Measurements from ENCODE around the gene LSM12.
A peak's percentile ranks its signal among the peaks of the same experiment; 100 is the strongest.
"Not testable (repeated sequence)": the region's sequence is repeated elsewhere in the genome, so short reads cannot be mapped to it uniquely, and the experiment has no call there.

Gene LSM12

GRCh38 chr17:44049294-44050060, 17.0 kb downstream of the LSM12 start:
- no peak for TF ChIP-seq CTCF (conservative IDR thresholded peaks at IDR 0.05; ENCODE audit: low read length)
- H3K4me3 ChIP-seq (ENCODE audit: low read length), result no peak overlapping the region
- no peak for DNase-seq (ENCODE audit: low read depth)

- H3K4me3 ChIP-seq (ENCODE audit: low read length); DNase-seq (ENCODE audit: low read depth): not testable (repeated sequence)
These were observed 19.6 kb downstream of the LSM12 start for GRCh38 chr17:44046893-44047292.

- H3K4me3 ChIP-seq (ENCODE audit: low read length), result no peak overlapping the region
- no peak for DNase-seq (ENCODE audit: low read depth)
- no peak for TF ChIP-seq CTCF (conservative IDR thresholded peaks at IDR 0.05; ENCODE audit: low read length)
These were observed 21.0 kb downstream of the LSM12 start for GRCh38 chr17:44045486-44045885.

GRCh38 chr17:44044071-44044470, 22.4 kb downstream of the LSM12 start:
- TF ChIP-seq CTCF (conservative IDR thresholded peaks at IDR 0.05; ENCODE audit: low read length), result no peak
- DNase-seq (ENCODE audit: low read depth), result peak; percentile 70
- no peak overlapping the region for H3K4me3 ChIP-seq (ENCODE audit: low read length)

- peak; percentile 73 for DNase-seq (ENCODE audit: low read depth)
- TF ChIP-seq CTCF (conservative IDR thresholded peaks at IDR 0.05; ENCODE audit: low read length), result no peak
These were observed 23.2 kb downstream of the LSM12 start for GRCh38 chr17:44043272-44043696.

GRCh38 chr17:44039829-44040635, 26.4 kb downstream of the LSM12 start:
- no peak overlapping the region for H3K4me3 ChIP-seq (ENCODE audit: low read length)
- DNase-seq (ENCODE audit: low read depth), result peak; percentile 35
- TF ChIP-seq CTCF (conservative IDR thresholded peaks at IDR 0.05; ENCODE audit: low read length), result no peak

More at GRCh38 chr17:44043272-44043696, 23.2 kb downstream of the LSM12 start:
- no peak overlapping the region for H3K4me3 ChIP-seq (ENCODE audit: low read length)

- TF ChIP-seq CTCF (conservative IDR thresholded peaks at IDR 0.05; ENCODE audit: low read length), result no peak
- DNase-seq (ENCODE audit: low read depth), result no peak
- no peak overlapping the region for H3K4me3 ChIP-seq (ENCODE audit: low read length)
These were observed 27.9 kb downstream of the LSM12 start for GRCh38 chr17:44038604-44039011.

Data from AG10803 (cell line).